HG02678 (cell line): Measurements from ENCODE around the gene SZT2.
"Not testable (repeated sequence)": the region's sequence is repeated elsewhere in the genome, so short reads cannot be mapped to it uniquely, and the experiment has no call there.

Experiments
- ATAC-seq: cut with Tn5 transposase; IDR thresholded peaks from one replicate; pipeline ENCODE4 v1.9.1; 2021; ENCODE audit warnings: mild to moderate bottlenecking, moderate library complexity; ENCODE audit not compliant: unreplicated experiment

Gene SZT2

GRCh38 chr1:43386676-43387075, 3.0 kb upstream of the SZT2 start:
- no peak for ATAC-seq

- ATAC-seq, result no peak
Observed at GRCh38 chr1:43387976-43388599, 1.6 kb upstream of the SZT2 start.

- ATAC-seq, result no peak
Observed at GRCh38 chr1:43388613-43389012, 1.1 kb upstream of the SZT2 start.

- ATAC-seq, result no peak
Observed at GRCh38 chr1:43392702-43393101, 3.0 kb downstream of the SZT2 start.

- ATAC-seq, result no peak
Observed at GRCh38 chr1:43395523-43395922, 5.8 kb downstream of the SZT2 start.

GRCh38 chr1:43396059-43396458, 6.4 kb downstream of the SZT2 start:
- ATAC-seq, result no peak

GRCh38 chr1:43398227-43398626, 8.5 kb downstream of the SZT2 start:
- no peak for ATAC-seq

- ATAC-seq, result not testable (repeated sequence)
Observed at GRCh38 chr1:43400441-43400840, 10.7 kb downstream of the SZT2 start.

- ATAC-seq, result no peak
Observed at GRCh38 chr1:43402089-43402865, 12.6 kb downstream of the SZT2 start.

GRCh38 chr1:43404353-43404752, 14.7 kb downstream of the SZT2 start:
- ATAC-seq, result no peak

GRCh38 chr1:43405219-43405875, 15.6 kb downstream of the SZT2 start:
- ATAC-seq, result no peak

- no peak for ATAC-seq
Observed at GRCh38 chr1:43405876-43406234, 16.2 kb downstream of the SZT2 start.

- no peak for ATAC-seq
Observed at GRCh38 chr1:43410571-43410970, 20.9 kb downstream of the SZT2 start.

GRCh38 chr1:43413426-43413825, 23.7 kb downstream of the SZT2 start:
- not testable (repeated sequence) for ATAC-seq

GRCh38 chr1:43414634-43415223, 25.0 kb downstream of the SZT2 start:
- no peak for ATAC-seq

- no peak for ATAC-seq
Observed at GRCh38 chr1:43415901-43416300, 26.2 kb downstream of the SZT2 start.

- ATAC-seq, result no peak
Observed at GRCh38 chr1:43418858-43419257, 29.2 kb downstream of the SZT2 start.

GRCh38 chr1:43419627-43420425, 30.1 kb downstream of the SZT2 start:
- no peak for ATAC-seq

- ATAC-seq, result no peak
Observed at GRCh38 chr1:43420874-43421273, 31.2 kb downstream of the SZT2 start.

- no peak for ATAC-seq
Observed at GRCh38 chr1:43421396-43421795, 31.7 kb downstream of the SZT2 start.
